Fibroblast of the conjunctiva (primary cell): ENCODE data around the gene COX10.
"Not testable (repeated sequence)": the region's sequence is repeated elsewhere in the genome, so short reads cannot be mapped to it uniquely, and the experiment has no call there.

Source experiments
- DNase-seq: peaks from one replicate; pipeline ENCODE4 v3.0.0-alpha.2; 2010; ENCODE audit warnings: low read depth

COX10 gene

DNA sequence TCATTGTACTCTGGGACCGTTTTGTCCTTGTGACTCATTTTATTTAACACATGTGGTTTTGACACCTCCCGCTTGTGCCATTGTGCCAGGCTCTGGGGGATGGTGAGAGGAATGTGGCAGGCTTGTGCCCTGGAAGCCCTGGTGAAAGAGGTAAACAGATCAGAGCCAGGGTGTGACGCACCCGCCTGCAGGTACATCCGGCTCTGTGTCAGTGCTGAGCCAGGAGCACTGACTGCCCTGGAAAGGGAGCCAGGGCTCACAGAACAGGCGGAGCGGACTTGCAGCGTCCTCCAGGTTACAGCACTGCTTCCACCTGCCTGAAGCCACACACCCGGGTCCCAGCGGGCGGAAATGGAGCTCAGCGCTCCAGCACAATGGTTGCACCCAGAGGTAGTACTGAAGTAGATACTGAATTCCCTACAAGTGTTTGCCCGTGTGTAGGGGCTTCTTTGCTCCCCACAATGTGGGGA lies 136.7 kb downstream of the COX10 start:
- no peak for DNase-seq

DNA sequence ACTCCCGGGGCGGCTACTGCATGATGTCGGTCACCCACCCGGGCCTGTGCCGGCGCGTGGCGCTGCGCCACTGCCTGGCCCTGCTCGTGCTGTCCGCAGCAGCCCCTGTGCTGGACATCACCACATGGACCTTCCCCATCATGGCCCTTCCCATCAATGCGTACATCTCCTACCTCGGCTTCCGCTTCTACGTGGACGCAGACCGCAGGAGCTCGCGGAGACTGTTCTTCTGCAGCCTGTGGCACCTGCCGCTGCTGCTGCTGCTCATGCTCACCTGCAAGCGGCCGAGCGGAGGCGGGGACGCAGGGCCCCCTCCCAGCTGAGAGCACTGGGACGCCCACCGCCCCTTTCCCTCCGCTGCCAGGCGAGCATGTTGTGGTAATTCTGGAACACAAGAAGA lies 137.6 kb downstream of the COX10 start:
- no peak for DNase-seq

DNA sequence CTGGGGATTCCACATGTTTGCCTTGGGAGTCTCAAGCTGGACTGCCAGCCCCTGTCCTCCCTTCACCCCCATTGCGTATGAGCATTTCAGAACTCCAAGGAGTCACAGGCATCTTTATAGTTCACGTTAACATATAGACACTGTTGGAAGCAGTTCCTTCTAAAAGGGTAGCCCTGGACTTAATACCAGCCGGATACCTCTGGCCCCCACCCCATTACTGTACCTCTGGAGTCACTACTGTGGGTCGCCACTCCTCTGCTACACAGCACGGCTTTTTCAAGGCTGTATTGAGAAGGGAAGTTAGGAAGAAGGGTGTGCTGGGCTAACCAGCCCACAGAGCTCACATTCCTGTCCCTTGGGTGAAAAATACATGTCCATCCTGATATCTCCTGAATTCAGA lies 138.5 kb downstream of the COX10 start:
- DNase-seq, result no peak

DNA sequence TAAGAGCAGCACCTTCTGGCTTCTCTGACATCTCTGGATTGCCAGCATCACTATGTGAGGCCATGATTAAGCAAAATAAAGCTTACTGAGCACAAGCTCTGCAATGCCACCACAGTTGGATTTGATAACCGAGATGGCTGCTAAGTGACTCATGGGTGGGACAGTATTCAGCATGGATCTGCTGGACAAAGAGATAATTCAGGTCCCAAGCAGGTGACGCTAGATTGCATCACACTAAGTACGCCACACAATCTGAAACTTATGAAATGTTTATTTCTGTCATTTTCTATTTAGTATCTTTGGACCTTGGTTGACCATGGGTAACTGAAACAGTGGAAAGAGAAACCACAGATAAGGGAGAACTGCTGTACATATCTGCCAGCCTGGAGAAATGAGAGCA lies 139.9 kb downstream of the COX10 start:
- no peak for DNase-seq

DNA sequence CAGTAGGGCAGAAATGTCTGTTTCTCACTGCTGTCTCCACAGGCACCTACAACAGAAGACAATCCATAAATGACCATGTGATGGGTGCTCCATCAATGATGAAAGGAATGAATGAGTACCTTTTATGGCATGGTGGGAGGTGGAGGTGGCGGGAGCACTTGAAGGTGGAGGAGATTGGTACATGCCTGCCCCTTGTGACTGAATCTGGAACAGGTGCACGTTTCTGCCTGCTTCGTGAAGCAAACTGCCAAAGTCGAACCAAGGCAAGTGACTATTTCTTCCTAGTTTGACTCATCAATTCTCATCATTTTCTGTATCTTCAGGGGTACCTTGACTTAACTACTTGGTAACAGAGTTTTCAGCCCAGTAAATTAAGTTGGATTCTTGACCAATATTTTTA lies 141.9 kb downstream of the COX10 start:
- no peak for DNase-seq

DNA sequence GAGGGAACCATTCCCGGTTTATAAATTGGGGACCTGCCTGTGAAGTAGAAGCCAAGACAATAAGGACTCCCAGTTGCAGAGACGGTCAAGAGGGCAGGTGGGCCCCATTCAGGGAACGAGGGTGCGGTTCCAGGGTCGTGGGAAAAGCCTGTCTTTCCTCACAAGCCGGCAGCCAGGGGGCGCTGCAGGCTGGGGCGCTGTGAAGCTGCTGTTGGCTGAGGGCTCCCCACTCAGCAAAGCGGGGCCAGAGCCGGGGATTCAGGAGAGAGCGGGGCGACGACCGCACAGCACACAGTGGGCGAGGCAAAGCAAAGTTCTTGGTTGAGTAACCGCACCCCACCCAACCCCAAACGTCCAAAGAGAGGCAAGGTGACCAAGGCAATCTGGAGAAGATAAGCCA lies 142.5 kb downstream of the COX10 start:
- no peak for DNase-seq

DNA sequence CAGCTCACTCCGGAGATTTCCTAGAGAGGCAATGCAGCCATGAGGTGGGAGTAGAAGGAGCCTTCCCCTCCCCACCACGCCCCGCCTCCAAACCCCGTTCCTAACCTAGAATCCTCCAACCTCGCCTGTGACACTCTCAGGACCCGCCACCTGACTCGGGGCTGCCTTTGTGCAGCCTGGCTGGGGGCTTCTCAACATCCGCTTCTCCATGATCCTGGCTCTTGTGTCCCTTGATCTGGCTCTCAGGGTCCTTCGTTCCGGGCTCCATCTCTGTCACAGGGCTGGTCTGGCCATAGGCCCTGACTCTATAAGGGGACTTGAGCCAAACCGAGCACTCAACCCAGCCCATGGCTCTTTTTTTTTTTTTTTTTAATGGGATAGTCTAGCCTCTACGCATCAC lies 143.1 kb downstream of the COX10 start:
- DNase-seq, result no peak

DNA sequence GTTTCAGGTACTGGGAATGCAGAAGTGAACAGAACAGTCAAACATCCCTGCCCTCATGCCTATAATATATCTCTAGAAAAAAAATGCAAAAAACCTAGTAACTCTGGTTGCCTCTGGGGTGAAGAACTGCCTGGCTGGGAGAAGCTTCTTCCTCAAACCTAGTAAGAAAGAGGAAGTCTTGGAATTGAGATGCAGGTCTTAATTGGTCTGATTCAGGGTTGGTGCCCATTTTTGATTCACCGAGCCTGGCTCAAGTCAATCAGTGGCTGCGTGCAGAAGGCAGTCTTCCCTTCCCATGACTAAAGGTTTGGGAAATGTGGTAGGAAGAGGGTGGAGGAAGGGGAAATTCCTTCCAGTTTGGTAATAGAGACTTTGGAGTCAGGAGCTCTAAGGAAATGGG lies 145.0 kb downstream of the COX10 start:
- no peak for DNase-seq

DNA sequence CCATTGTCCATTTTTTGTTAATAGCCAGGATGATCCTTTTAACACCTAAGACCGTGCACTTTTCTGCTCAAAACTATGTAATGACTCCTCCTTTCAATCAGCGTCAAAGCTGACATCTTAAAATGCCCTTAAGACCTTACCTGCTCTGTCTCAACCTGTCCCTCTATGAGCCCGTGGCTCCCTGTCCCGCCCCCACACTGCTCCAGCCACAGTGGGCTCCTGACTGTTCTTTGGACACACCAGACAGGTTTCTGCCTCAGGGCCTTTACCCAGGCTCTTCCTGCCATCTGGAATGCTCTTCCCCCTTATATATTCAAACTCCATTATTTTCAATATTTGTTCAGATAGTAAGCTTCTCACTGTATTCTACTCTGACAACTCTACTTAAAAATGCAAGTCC lies 153.3 kb downstream of the COX10 start:
- DNase-seq, result no peak

DNA sequence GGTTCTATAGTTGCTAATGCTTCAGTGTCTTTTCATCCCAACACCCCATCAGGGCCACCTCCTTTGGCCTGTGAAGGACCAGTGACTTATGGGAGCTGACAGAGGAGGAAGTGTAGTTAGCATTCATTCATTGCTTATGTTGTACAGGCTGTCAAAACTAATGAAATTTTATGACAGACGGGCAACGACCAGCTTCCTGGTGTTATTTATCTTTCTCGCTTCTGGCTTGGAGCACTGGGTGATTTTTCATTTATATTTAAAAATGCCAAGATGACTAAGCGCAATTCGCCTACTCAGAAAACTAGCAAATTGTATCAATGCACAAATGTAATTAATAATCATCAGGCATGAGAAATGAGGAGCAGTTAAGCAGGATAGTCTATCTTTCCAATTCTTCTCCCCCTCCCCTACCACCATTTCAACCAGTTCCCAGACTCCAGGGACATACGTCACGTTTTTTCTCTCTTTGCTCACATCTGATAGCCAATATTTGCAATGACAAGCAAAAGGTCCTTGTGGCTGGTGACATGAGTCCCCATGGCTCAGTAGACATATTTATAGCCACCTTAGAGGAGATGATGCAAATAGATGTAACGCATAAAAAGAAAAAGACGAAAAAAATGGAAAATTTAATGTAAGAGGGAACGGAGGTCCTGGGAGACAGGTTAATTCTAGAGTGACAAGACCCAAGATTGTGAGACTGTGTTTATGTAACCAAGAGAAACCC lies 156.1 kb downstream of the COX10 start:
- DNase-seq, result no peak

DNA sequence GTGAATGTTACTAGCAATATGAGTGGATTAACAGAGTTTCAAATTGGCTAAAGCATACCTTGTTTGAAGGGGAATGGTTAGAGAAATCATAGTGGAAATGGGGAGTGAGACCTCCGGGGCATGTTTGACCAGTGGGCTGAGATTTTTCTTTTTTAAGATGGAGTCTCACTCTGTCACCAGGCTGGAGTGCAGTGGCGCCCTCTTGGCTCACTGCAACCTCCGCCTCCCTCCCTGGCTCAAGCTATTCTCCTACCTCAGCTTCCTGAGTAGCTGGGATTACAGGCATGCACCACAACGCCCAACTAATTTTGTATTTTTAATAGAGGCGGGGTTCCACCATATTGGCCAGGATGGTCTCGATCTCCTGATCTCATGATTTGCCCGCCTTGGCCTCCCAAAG lies 157.7 kb downstream of the COX10 start:
- DNase-seq, result no peak

DNA sequence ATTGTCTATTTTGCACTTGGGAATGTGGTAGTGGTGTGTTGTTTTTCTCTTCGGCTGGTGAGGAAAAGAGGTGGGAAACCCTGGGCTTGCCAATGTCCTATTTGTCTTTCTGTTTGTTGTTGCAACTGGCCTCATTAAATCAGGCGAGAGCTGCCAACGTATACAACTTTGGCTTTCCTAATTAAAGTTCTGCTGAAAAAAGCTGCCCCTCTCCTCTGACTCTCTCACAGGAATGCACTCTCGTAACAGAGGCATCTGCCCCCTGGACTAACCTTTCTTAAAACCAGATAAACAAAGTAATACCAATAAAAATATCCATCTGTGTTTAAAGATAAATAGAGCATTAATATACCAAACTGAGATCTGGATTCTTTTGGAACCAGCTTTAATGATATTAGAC lies 159.6 kb downstream of the COX10 start:
- peak; percentile 6 for DNase-seq

DNA sequence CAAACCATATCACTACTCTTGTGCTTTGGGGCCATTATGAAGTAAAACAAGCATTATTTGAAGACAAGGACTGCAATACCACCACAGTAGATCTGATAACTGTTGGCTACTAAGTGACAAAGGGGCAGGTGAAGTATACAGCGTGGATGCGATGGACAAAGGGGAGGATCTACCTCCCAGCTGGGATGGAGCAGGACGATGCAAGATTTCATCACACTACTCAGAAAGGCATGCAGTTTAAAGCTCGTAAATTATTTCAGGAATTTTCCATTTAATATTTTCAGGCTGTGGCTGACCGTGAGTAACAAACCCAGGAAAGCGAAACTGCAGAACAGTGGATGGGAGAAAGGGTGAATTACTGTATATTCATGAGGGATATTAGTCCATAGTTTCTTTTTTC lies 161.9 kb downstream of the COX10 start:
- DNase-seq, result peak; percentile 22

DNA sequence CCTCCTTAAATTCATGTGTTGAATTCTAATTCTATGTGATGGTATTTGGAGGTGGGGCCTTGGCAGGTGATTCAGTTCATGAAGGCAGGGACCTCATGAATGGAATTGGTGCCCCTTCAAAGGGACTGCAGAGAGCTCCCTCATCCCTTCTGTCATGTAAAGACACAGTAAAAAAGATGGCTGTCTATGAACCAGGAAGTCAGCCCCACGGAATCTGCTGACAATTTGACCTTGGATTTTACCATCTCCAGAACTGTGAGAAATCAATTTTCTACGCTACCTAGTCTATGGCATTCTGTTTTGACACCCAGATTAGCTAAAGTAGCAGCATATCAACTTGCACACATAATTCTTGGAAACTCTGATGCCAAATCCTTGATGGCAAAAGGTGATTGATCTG lies 165.7 kb downstream of the COX10 start:
- DNase-seq, result not testable (repeated sequence)

DNA sequence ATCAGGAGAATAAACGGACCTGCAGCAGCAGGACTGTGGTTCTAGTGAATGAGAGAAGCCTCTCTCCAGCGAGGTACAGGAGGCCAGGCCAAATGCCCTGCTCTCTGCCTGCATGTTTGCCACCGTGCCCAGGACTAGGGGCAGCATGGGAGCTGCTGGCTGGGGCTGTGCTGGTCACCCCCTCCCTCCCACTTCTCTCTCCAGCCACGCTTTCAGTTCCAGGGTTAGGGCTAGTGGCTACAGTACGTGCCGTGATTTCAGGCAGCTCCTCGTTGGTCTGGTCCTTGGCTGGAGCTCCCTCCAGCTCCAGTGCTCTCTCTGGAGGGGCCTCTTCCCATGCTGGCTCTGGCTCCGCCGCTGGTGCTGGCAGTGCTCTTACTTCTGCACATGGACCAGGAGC lies 166.7 kb downstream of the COX10 start:
- not testable (repeated sequence) for DNase-seq

DNA sequence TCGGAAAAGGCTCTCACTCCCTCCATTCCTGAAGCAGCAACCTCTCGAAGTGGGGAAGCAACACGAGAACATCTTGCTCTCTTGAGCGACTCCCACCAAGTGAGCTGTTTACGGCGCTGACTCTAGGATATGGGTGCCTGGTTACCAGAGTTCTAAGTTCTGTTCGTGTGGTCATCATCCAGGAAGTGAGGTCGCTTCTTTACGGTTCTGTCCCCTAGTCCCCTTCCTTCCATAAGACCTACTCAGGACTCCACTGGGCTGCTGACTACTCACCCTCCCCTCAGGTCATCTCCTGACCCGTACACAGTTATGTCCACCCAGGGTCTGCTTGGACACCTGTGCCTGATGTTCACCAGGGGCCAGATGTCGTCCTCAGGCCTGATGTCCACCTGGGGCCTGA lies 167.5 kb downstream of the COX10 start, which contains the start of gene CDRT15:
TSS of gene CDRT15 (minus strand) at position 101 of the 400 bp plus-strand sequence. CDS start at position 72, 29 bp downstream.
- DNase-seq, result not testable (repeated sequence)

DNA sequence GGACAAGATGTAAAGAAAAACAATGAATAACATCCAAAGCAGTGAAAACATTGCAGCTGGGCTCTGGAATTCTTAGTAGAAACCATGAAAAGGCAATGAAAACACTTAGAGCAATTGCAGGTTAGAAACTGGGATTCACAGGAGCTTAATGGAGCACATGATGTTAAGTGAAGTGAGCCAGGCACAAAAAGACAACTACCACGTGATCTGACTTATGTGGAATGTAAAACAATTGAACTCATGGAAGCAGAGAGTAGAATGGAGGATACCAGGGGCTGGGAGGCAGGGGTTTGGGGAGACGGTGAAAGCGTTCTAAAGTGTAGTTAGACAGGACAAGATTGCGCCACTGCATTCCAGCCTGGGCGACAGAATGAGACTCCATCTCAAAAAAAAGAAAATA lies 170.0 kb downstream of the COX10 start:
- DNase-seq, result not testable (repeated sequence)

DNA sequence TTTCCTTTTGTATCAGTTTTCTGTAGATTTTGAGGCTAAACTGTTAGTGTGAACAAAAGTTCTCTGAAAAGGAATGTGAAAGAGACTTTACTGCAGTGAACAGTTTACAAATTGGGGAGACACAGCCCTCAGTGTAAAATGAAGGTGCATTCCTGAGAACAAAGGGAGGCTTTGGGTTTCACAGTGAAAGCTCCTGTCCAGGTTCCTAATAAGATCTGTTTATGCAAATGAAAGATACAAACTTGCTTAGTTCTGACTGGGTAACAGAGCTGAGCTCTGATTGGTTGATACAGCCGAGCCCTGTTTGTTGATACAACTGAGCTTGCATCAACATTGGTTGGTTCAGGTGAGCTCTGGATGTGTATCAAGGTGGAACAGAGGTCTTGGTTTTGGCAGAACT lies 175.7 kb downstream of the COX10 start:
- no peak for DNase-seq

DNA sequence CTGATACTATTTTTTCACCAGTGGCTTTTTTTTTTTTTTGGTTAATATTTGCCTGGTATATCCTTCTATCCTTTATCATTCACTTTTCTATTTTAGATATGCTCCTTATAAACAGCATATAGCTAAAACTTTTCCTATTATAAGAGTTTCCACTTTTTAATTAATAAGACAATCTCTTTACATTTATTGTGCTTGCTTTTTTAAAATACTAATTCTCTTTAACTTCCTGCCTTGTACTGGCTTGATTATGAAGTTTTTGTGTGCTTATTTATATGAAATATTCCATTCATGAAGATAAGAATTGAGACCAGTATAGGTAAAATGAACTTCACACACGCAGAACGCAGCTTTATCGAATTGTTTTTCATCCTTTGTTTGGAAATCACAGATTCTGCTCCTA lies 176.3 kb downstream of the COX10 start:
- no peak for DNase-seq
